A549 (cell line): Measurements from ENCODE around the gene MCTP1. TPM values are rescaled to one million over a fixed set of nuclear protein-coding genes. Genes with fewer than 3 reads are reported as not detected.

Experiments
- ATAC-seq, 2 experiments: fragments of 200-7000 bp in 1 of 2; fragments of >200 bp in 1 of 2; cut with Nextera tagmentation in 1 of 2; cut with Tn5 transposase in 1 of 2; 3 replicates each; pipeline versions ENCODE4 v1.8.0 to v1.9.1; 2018 to 2020; ENCODE audit warnings: mild to moderate bottlenecking in 1 of 2, moderate library complexity in 1 of 2
- CTCF ChIA-PET: fragments of 300-600 bp; sonication (Branson Sonifier 250); formaldehyde crosslinking; extraction: SDS; loops from one replicate; lab custom pipeline; 2021; ENCODE audit warnings: antibody characterized with exemption, inconsistent platforms; lab: Yijun Ruan, JAX
- POLR2A ChIA-PET: fragments of 350-600 bp; formaldehyde crosslinking; extraction: SDS; loops from one replicate; lab custom pipeline; 2021; ENCODE audit warnings: antibody characterized with exemption, inconsistent platforms; lab: Yijun Ruan, JAX
- DNase-seq, 2 experiments: peaks; one replicate each; pipeline versions ENCODE4 v3.0.0 to v3.0.0-alpha.2; 2011 to 2016; ENCODE audit warnings: low read depth in 1 of 2, low spot score in 1 of 2
- FAIRE-seq: peaks from 2 replicates; lab custom pipeline; 2011; peaks lifted over from hg19 to GRCh38; lab: Jason Lieb, UNC
- H3K27ac ChIP-seq, 2 experiments: fragments of >200 bp; sonication (Bioruptor Twin); formaldehyde crosslinking; 3 replicates each; pipeline ENCODE4 v1.5.1; 2016 to 2017
- H3K4me1 ChIP-seq: fragments of >200 bp; sonication (Bioruptor Twin); formaldehyde crosslinking; 3 replicates; pipeline ENCODE4 v1.6.1; 2016
- H3K4me2 ChIP-seq: fragments of >200 bp; sonication (Bioruptor Twin); formaldehyde crosslinking; 3 replicates; pipeline ENCODE4 v1.6.1; 2016
- H3K4me3 ChIP-seq: fragments of >200 bp; sonication (Bioruptor Twin); formaldehyde crosslinking; 3 replicates; pipeline ENCODE4 v1.5.1; 2016
- H3K9me3 ChIP-seq: fragments of >200 bp; sonication (Bioruptor Twin); formaldehyde crosslinking; 3 replicates; pipeline ENCODE4 v1.6.1; 2016
- BHLHE40 ChIP-seq: IDR thresholded peaks from 2 replicates; pipeline ENCODE4 v1.6.1; 2012; ENCODE audit warnings: low read depth, low read length, inconsistent platforms
- CBX8 ChIP-seq: fragments of 200-600 bp; sonication (generic); IDR thresholded peaks from 2 replicates; pipeline ENCODE4 v1.6.1; 2016
- CEBPB ChIP-seq, 2 experiments: fragments of >200 bp in 1 of 2; sonication (Bioruptor Twin) in 1 of 2; formaldehyde crosslinking in 1 of 2; IDR thresholded peaks; 2 replicates each; pipeline ENCODE4 v1.6.1; 2012 to 2016
- CHD2 ChIP-seq: fragments of 150-350 bp; IDR thresholded peaks from 2 replicates; pipeline ENCODE4 v1.6.1; 2014; ENCODE audit warnings: low read length; ENCODE audit not compliant: partially characterized antibody
- CHD4 ChIP-seq: fragments of 200-600 bp; sonication (generic); IDR thresholded peaks from 2 replicates; pipeline ENCODE4 v1.6.1; 2016; ENCODE audit warnings: antibody characterized with exemption, mild to moderate bottlenecking, borderline replicate concordance
- EHF ChIP-seq: fragments of 250-450 bp; sonication (Bioruptor Pico); IDR thresholded peaks from 2 replicates; pipeline ENCODE4 v1.5.0; 2020; ENCODE audit warnings: mild to moderate bottlenecking
- ELK1 ChIP-seq: fragments of 150-350 bp; IDR thresholded peaks from 2 replicates; pipeline ENCODE4 v1.6.1; 2014; ENCODE audit warnings: low read depth, mild to moderate bottlenecking, low read length
- ESRRA ChIP-seq: fragments of 150-350 bp; IDR thresholded peaks from 2 replicates; pipeline ENCODE4 v1.6.1; 2014; ENCODE audit warnings: mild to moderate bottlenecking, low read length, borderline replicate concordance
- GATA3 ChIP-seq: IDR thresholded peaks from 2 replicates; pipeline ENCODE4 v1.6.1; 2012; ENCODE audit warnings: borderline replicate concordance
- HES2 ChIP-seq: fragments of >200 bp; sonication (Bioruptor Twin); formaldehyde crosslinking; IDR thresholded peaks from 2 replicates; pipeline ENCODE4 v1.6.1; 2016
- HMGXB4 ChIP-seq: fragments of 250-450 bp; sonication (Bioruptor Pico); IDR thresholded peaks from 2 replicates; pipeline ENCODE4 v1.5.0; 2021; ENCODE audit warnings: mild to moderate bottlenecking, moderate library complexity, borderline replicate concordance
- HOXB5 ChIP-seq: fragments of 250-450 bp; sonication (Bioruptor Pico); IDR thresholded peaks from 2 replicates; pipeline ENCODE4 v1.5.0; 2020; ENCODE audit warnings: mild to moderate bottlenecking, moderate library complexity
- JUN ChIP-seq, 2 experiments: fragments of >200 bp; sonication (Bioruptor Twin); formaldehyde crosslinking; IDR thresholded peaks; 2 replicates in 1 of 2; 3 replicates in 1 of 2; pipeline ENCODE4 v1.6.1; 2016 to 2017
- KDM1A ChIP-seq: fragments of 200-600 bp; sonication (generic); IDR thresholded peaks from 2 replicates; pipeline ENCODE4 v1.6.1; 2016; ENCODE audit warnings: low read depth, mild to moderate bottlenecking
- KDM5A ChIP-seq: fragments of 200-600 bp; sonication (generic); IDR thresholded peaks from 2 replicates; pipeline ENCODE4 v1.6.1; 2016; ENCODE audit warnings: antibody characterized with exemption, mild to moderate bottlenecking
- MYC ChIP-seq: IDR thresholded peaks from 2 replicates; pipeline ENCODE4 v1.6.1; 2012; ENCODE audit warnings: mild to moderate bottlenecking, inconsistent platforms, low read length, improper control_type of control experiment, borderline replicate concordance
- NFE2L2 ChIP-seq: fragments of 150-350 bp; conservative IDR thresholded peaks from 2 replicates; pipeline ENCODE4 v1.6.1; 2014; ENCODE audit warnings: low read length
- NPAS2 ChIP-seq: fragments of 250-450 bp; sonication (Bioruptor Pico); IDR thresholded peaks from 2 replicates; pipeline ENCODE4 v1.8.0; 2022; ENCODE audit warnings: mild to moderate bottlenecking, moderate library complexity, borderline replicate concordance
- NR3C1 ChIP-seq: fragments of >200 bp; sonication (Bioruptor Twin); formaldehyde crosslinking; IDR thresholded peaks from 3 replicates; pipeline ENCODE4 v1.6.1; 2017
- PBX3 ChIP-seq: IDR thresholded peaks from 2 replicates; pipeline ENCODE4 v1.6.1; 2012
- RAD21 ChIP-seq, 2 experiments: fragments of >200 bp in 1 of 2; sonication (Bioruptor Twin) in 1 of 2; formaldehyde crosslinking in 1 of 2; IDR thresholded peaks in 1 of 2; conservative IDR thresholded peaks in 1 of 2; 2 replicates in 1 of 2; 3 replicates in 1 of 2; pipeline ENCODE4 v1.6.1; 2012 to 2018; ENCODE audit warnings: inconsistent platforms in 1 of 2
- RARB ChIP-seq: fragments of 250-450 bp; sonication (Bioruptor Pico); IDR thresholded peaks from 2 replicates; pipeline ENCODE4 v1.8.0; 2021; ENCODE audit warnings: mild to moderate bottlenecking, moderate library complexity
- RFX5 ChIP-seq: fragments of 450-650 bp; IDR thresholded peaks from 2 replicates; pipeline ENCODE4 v1.7.1; 2014; ENCODE audit warnings: antibody characterized with exemption, mild to moderate bottlenecking, moderate library complexity
- SMC3 ChIP-seq: fragments of >200 bp; sonication (Bioruptor Twin); formaldehyde crosslinking; IDR thresholded peaks from 3 replicates; pipeline ENCODE4 v1.6.1; 2018; ENCODE audit warnings: inconsistent platforms
- TFCP2L1 ChIP-seq: fragments of 250-450 bp; sonication (Bioruptor Pico); IDR thresholded peaks from 2 replicates; pipeline ENCODE4 v1.5.0; 2021; ENCODE audit warnings: mild to moderate bottlenecking
- TP53 ChIP-seq: fragments of 250-450 bp; sonication (Bioruptor Pico); IDR thresholded peaks from 2 replicates; pipeline ENCODE4 v1.5.0; 2021; ENCODE audit warnings: mild to moderate bottlenecking, moderate library complexity
- USF2 ChIP-seq: fragments of 450-650 bp; IDR thresholded peaks from 2 replicates; pipeline ENCODE4 v1.6.1; 2014; ENCODE audit warnings: antibody characterized with exemption
- ZFP36 ChIP-seq: fragments of 450-650 bp; IDR thresholded peaks from 2 replicates; pipeline ENCODE4 v1.6.1; 2014; ENCODE audit warnings: borderline replicate concordance; ENCODE audit not compliant: partially characterized antibody
- WGBS: methylation state at CpG from one replicate; pipeline ENCODE4 v1.1.6; 2017; ENCODE audit errors: missing lambda C conversion rate; 5-methylcytosine and 5-hydroxymethylcytosine counted together
- polyA plus RNA-seq, 4 experiments: library from polyadenylated mRNA; depleted of rRNA in 3 of 4; stranded (reverse); fragments of >200 nt; fragmentation: RNase III in 1 of 4; extraction: RNeasy Plus Mini Kit Qiagen cat#74134 plus additional on column Dnase treatment in 1 of 4; gene quantifications; 2 replicates in 3 of 4; 3 replicates in 1 of 4; pipeline ENCODE4 v1.2.3, GENCODE V29; 2011 to 2017

MCTP1 gene
- polyA plus RNA-seq, 2 of the 4 experiments (the other 2 are of a cell fraction) = 5.4 to 6.9 TPM

- WGBS = 94% methylated on average over 2 of the region's 2 CpGs
- no peak for FAIRE-seq
These were observed 275.1 kb downstream of the MCTP1 start for GRCh38 chr5:95009812-95010211.

GRCh38 chr5:95007921-95008597 lies 276.8 kb downstream of the MCTP1 start:
- no peak for TF ChIP-seq ESRRA
- no peak for TF ChIP-seq RAD21 (conservative IDR thresholded peaks at IDR 0.05 in 1 of 2, IDR thresholded peaks at IDR 0.05 in 1 of 2)
- TF ChIP-seq KDM5A = no peak
- TF ChIP-seq HOXB5 (CRISPR knock-in tag) = no peak
- TF ChIP-seq ZFP36 = no peak
- TF ChIP-seq HES2 = no peak
- no peak for TF ChIP-seq MYC
- TF ChIP-seq ELK1 = no peak
- TF ChIP-seq CEBPB (IDR thresholded peaks at IDR 0.05) = no peak
- no peak for TF ChIP-seq PBX3
- no peak for TF ChIP-seq SMC3
- TF ChIP-seq NFE2L2 = no peak
- no peak for TF ChIP-seq EHF (CRISPR knock-in tag)
- no peak for TF ChIP-seq CBX8
- TF ChIP-seq BHLHE40 = no peak
- TF ChIP-seq KDM1A = no peak
- TF ChIP-seq JUN (IDR thresholded peaks at IDR 0.05) = no peak
- Histone ChIP-seq H3K9me3 (no peaks in the 10 kb centered on the region), H3K4me2 (no peak overlapping the region), H3K4me3 (no peak overlapping the region), H3K4me1 (no peaks in the 10 kb centered on the region), H3K27ac (no peak overlapping the region)
- no peak for DNase-seq
- FAIRE-seq = no peak
- ATAC-seq = no peak
- ChIA-PET POLR2A (no interaction called here), CTCF (no interaction called here)
- 76% methylated on average over 4 of the region's 4 CpGs for WGBS

More at GRCh38 chr5:95009812-95010211, 275.1 kb downstream of the MCTP1 start:
- POLR2A ChIA-PET = no interaction called here
- TF ChIP-seq NPAS2 (CRISPR knock-in tag) (no peak), NR3C1 (no peak), CHD4 (no peak), MYC (no peak), TP53 (CRISPR knock-in tag) (no peak), USF2 (no peak), TFCP2L1 (CRISPR knock-in tag) (no peak), CHD2 (no peak), KDM1A (no peak), RFX5 (no peak), GATA3 (no peak), RARB (CRISPR knock-in tag) (no peak), HMGXB4 (CRISPR knock-in tag) (no peak), BHLHE40 (no peak)
- H3K27ac ChIP-seq = no peak overlapping the region
- H3K4me2 ChIP-seq = no peak overlapping the region
- DNase-seq (no peak), ATAC-seq (no peak)
- CTCF ChIA-PET = no interaction called here
- no peaks in the 10 kb centered on the region for H3K9me3 ChIP-seq
- H3K4me3 ChIP-seq = no peak overlapping the region
- no peaks in the 10 kb centered on the region for H3K4me1 ChIP-seq
